ENCODE data around the gene TDO2.
"Not testable (repeated sequence)": the region's sequence is repeated elsewhere in the genome, so short reads cannot be mapped to it uniquely, and the experiment has no call there.

Gene TDO2

GRCh38 chr4:155906554-155907247 is 3.2 kb downstream of the TDO2 start:
- in situ Hi-C loops (cut with MboI; ENCODE audit: low sequenced_read_pairs), result no loop called here

GRCh38 chr4:155907556-155907955 is 4.1 kb downstream of the TDO2 start:
- in situ Hi-C loops (cut with MboI; ENCODE audit: low sequenced_read_pairs), result no loop called here

DNA sequence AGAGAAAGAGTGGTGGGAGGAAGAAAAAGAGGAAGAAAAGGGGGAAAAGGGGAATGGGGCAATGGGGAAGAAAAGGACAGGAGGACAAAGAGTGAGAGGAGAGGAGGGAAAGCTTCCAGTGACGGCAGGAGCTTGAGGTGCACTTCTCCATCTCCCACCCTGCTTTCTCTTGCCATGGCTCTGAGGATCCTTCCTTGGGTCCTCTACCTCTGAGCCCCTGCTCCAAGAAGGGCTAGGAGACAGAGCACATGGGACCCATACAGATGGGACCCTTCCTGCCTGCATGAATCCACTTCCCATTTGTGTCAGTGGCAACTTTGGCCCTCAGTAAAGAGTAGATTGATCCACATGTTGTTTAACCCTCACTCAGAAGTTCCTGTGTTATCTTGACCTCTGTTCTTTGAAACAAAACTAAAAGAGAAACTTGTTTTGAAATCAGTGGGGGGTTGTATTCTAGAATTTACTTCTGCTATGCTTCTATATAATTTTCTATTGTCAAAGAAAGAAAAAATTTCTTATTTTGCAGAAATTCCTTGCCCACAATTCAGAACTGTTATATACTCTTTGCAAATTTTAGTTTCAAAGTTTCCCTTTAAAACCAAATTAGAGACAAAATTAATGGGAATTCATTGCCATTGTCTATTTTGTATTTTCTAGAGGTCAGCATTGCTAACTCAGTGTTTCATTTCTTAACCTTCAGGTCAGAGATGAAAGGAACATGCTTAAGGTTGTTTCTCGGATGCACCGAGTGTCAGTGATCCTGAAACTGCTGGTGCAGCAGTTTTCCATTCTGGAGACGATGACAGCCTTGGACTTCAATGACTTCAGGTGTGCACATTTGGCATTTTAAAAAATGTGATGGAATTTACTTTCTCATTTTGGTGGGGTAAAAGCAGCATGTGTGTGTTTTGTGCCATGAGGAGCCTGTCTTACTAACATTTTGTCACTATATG is 5.0 kb downstream of the TDO2 start:
- in situ Hi-C loops (cut with MboI; ENCODE audit: low sequenced_read_pairs), result no loop called here

GRCh38 chr4:155909615-155910226 is 6.2 kb downstream of the TDO2 start:
- in situ Hi-C loops (cut with MboI; ENCODE audit: low sequenced_read_pairs), result no loop called here

DNA sequence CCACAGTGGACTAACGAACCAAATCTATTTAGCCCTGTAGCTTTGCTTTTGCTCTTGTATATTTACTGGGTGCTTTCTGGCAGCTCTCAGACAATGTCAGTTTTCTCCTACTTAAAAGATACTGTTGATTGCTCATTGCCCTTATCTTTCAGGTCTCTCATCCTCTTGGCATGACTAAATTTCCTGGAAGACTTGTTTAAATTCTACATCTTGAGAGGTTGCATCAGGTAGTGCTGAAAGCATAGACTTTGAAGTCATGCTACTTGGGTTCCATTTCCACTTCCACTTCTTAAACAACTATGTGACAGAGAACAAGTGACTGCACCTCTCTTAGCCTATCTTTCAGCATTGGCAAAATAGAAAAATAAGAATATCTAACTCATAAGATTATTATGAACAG is 8.4 kb downstream of the TDO2 start:
- in situ Hi-C loops (cut with MboI; ENCODE audit: low sequenced_read_pairs), result no loop called here

DNA sequence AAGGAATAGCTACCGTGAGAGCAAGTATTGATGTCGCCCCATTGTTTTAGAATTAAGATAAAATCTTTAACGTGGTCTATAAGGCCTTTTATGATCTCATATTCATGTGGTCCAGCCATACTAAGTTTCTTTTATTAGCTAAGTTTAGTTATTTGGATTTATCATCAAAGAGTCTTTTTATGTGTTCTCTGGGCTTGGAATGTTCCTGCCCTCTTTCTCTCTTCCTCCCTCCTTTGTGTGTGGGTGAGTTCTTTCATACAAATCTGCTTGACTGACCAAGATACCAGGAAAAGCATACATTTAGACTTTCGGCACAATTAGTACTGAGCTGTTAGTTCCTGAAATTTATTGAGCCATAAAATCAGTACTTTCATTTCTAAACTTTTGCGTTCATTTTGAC is 11.3 kb downstream of the TDO2 start:
- in situ Hi-C loops (cut with MboI; ENCODE audit: low sequenced_read_pairs), result no loop called here

GRCh38 chr4:155921597-155921996 is 18.1 kb downstream of the TDO2 start:
- in situ Hi-C loops (cut with MboI; ENCODE audit: low sequenced_read_pairs), result no loop called here

- in situ Hi-C loops (cut with MboI; ENCODE audit: low sequenced_read_pairs), result no loop called here
Measured at GRCh38 chr4:155924637-155925036, 21.1 kb downstream of the TDO2 start.

- in situ Hi-C loops (cut with MboI; ENCODE audit: low sequenced_read_pairs), result no loop called here
Measured at GRCh38 chr4:155929833-155930232, 26.3 kb downstream of the TDO2 start.

DNA sequence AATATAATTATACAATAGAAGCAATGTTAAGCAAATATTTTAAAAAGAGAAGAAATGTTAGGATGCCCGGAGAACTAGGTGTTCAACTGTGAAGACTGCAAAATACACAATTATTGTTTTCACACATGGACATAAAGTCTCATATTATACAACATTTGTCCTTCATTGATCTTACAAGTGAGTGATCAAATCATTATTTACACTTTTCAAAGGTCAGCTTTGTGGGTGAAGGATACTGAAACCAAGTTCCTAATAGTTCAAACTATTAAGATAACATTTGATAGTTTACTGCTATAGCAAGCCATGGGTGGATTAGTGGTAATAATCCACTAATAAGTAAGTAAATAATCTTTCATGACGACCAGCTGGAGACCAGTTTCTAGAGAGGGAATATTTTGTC is 26.8 kb downstream of the TDO2 start:
- in situ Hi-C loops (cut with MboI; ENCODE audit: low sequenced_read_pairs), result no loop called here

- in situ Hi-C loops (cut with MboI; ENCODE audit: low sequenced_read_pairs), result no loop called here
Measured at GRCh38 chr4:155931634-155932033, 28.1 kb downstream of the TDO2 start.

GRCh38 chr4:155934634-155935033 is 31.1 kb downstream of the TDO2 start:
- in situ Hi-C loops (cut with MboI; ENCODE audit: low sequenced_read_pairs), result not testable (repeated sequence)

GRCh38 chr4:155935389-155935986 is 32.0 kb downstream of the TDO2 start:
- in situ Hi-C loops (cut with MboI; ENCODE audit: low sequenced_read_pairs), result no loop called here

- in situ Hi-C loops (cut with MboI; ENCODE audit: low sequenced_read_pairs), result no loop called here
Measured at GRCh38 chr4:155941085-155941790, 37.7 kb downstream of the TDO2 start.

- in situ Hi-C loops (cut with MboI; ENCODE audit: low sequenced_read_pairs), result no loop called here
Measured at GRCh38 chr4:155941820-155942219, 38.3 kb downstream of the TDO2 start.

DNA sequence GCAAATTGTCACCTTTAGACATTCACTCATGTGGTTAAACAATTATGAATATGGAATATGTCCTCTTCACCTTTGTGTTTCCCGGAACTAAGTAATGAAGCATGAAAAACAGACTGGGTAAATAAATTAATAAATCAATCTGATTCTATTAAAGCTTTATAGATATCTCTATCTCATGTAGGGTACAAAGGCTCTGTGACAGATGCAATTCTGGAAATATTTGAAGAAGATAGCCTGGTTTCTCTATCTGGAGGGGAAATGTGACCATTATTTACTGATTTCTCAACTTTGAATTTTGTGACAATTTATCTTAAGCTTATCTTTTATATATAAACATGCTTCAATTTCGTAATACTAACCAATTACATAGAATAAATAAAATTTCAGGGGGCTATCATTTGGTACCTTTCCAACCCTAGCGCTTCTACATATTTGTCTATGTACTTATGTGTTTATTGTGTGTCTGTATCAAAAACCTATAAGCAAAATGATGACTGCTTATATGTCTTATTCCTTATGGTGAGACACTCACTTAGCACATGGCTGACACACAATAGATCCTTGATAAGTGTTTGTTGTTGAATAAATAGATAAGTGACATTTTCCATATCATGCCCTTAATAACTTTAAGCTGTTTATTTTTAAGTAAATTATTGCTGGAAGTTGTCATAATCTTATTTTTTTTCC is 40.3 kb downstream of the TDO2 start:
- in situ Hi-C loops (cut with MboI; ENCODE audit: low sequenced_read_pairs), result no loop called here

- in situ Hi-C loops (cut with MboI; ENCODE audit: low sequenced_read_pairs), result no loop called here
Measured at GRCh38 chr4:155944516-155944915, 41.0 kb downstream of the TDO2 start.

DNA sequence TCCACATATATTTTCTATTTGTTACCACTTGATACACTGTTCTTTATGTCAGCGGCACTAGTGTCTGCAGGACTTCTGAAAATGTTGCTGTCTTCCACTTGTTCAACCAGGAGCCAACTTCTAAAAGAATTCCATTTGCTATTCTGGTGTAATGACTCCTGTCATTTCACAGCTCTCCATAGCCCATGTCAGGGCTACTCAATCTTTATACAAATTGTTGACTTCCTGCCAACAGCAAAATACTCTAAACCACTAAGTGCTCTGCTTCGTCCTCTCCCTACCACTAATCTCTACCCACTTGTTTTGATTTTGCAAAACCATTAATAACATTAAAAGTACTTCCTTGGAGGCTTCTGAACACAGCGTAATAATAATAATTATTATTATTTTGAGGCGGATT is 43.0 kb downstream of the TDO2 start:
- in situ Hi-C loops (cut with MboI; ENCODE audit: low sequenced_read_pairs), result no loop called here

DNA sequence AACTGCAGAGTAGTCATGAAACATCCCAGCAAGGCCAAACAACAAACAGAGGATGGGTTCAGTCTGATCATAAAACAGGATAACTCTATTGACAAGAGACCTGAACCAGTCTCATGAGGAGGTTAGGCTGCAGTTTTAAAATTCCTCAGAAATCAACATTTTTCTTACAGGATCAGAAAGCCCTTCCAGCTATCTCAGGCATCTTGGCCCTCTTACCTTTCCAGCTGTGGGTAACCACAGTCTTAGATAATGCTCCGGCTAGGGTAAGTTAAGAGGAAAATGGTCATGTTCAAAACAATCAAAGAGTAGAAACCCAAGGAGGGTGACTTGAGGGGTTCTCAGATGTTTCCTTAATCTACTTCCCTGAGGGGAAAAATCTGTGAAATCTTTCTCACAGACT is 45.0 kb downstream of the TDO2 start:
- in situ Hi-C loops (cut with MboI; ENCODE audit: low sequenced_read_pairs), result no loop called here

- in situ Hi-C loops (cut with MboI; ENCODE audit: low sequenced_read_pairs), result no loop called here
Measured at GRCh38 chr4:155950461-155950860, 47.0 kb downstream of the TDO2 start.

Measured in HL-60/S4 treated with phorbol 12-myristate 13-acetate at 8.2 ng/mL for 4 days and 3 days (cell line).